AML-193 (cell line): ENCODE measurements around the gene POLRMT.
"Not testable (repeated sequence)": the region's sequence is repeated elsewhere in the genome, so short reads cannot be mapped to it uniquely, and the experiment has no call there.

ENCODE experiments used
- DNase-seq, 2 experiments: peaks; one replicate each; lab custom pipeline; 2025; lab: John Stamatoyannopoulos, UW

The POLRMT gene

DNA sequence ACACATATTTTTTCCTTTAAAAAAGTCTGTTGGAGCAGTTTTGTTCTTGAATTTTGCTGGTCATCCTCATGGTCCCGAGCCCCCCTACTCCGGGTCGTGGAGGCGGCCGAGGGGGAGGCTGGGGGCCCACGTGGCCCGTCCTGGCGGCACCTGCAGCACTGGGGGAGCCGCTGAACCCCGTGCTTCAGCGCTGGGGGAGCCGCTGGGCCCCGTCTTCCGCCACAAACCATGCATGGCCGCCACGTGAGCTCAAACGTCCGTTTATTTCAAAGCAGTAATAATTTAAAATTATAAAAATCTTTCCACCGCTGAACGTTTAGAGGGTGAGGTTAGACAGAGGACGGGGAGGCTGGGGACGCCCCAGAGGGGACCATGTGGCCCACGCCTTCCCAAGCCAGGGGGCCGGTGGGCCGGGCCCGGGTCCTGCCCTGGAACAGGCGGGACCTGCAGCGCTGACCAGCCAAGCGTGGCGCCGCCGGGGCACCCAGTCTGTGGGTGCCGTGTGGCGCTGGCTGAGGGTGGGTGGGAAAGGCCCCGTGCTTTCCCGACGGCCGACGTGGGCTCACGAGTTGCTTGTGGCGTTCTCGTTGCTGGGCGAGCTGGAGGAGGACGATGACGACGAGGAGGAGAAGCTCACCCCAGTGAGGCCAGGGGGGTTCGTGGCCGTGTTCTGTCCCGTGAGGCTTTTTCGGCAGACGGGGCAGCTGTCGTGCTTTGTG is 14.4 kb upstream of the POLRMT start:
- DNase-seq = no peak

DNA sequence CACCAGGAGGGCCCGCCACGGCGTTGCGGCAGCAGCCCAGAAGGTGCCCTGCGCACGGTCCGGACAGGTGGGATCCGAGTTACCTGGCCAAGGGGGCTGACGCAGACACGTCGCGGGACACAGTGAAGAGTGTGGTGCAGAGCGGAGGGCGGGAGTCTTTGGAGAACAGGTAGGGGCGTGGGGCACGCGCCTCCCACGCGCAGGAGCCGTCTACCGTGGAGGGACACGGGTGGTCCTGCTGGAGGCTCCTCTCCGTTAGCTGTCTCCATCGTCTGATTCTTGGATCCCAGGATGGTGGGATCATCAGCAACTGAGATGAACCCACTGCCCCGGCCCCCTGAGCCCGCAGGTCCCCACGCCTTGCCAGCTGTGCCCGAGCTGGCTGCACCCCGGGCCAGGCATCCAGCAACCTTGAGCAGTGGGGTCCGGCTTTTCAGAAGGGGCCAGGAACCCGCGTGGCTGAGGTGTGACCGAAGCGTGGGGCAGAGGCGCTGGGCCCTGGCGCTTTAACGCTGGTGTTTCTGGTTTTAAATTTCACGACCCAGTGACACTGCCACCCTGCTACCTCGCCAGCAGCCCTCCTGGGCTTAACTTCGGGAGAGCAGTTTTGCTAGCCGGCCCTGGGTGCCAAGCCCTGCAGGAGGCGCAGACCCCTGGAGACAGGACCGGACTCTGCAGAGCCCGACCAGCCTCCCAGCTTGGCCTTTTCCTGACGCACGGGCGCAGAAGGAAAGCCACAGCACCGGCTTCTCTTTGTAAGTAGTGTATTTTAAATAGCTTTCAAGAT is 13.6 kb upstream of the POLRMT start:
- no peak for DNase-seq

DNA sequence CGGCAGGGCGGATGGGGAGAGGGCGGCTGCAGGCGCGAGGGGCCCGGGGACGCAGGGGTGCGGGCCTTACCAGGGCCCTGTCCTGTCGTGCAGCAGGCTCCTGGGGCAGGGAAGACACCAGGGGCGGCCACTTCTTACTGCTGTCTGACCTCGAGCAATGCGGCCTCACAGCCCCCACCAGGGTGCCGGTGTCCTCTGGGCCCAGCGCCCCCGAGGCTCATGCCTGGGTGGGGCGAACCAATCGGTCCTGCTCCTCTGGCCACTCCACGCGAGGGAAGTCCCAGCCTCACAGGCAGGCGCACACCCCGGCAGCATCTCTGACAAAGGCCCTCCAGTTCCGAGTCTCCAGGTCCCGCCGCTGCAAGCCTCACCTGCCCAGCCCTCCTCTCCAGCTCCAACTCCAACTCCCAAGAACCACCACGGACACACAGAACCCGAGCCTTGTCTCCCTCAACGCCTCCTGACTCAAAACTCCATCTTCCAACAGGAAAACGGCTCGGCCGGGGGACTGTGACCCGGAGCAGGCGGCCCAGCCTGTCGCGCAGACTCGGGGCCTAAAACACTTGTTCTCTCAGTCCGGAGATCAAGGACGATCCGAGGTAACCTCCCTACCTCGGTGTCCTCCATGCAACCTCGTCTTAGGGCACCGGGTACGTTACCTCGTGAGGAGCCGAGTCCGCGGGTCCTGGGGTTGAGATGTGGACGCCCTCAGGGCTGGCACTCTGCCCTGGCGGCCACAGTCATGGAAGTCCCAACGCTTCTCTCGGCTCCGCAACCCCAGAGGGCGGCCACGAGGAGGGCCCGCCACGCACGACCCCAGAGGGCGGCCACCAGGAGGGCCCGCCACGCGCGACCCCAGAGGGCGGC is 12.8 kb upstream of the POLRMT start:
- DNase-seq = no peak

DNA sequence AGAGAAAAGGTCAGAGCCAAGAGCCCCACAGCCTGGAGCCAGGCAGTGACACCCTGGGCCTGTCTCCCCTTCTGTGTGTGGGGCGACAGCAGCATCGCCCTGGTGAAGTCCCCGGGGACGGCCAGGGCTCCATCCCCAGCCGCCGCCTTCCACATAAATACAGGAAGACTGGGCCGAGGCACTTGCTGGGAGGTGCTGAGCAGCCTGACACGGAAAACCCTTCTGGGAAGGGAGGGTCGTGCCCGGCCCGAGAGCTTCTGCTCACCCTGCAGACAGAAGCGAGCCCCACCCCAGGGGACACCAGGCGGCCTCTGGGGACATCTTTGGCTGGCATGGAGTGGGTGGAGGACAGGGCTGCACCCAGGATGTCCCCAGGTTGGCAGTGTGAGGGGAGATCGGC is 11.5 kb upstream of the POLRMT start:
- DNase-seq = no peak

DNA sequence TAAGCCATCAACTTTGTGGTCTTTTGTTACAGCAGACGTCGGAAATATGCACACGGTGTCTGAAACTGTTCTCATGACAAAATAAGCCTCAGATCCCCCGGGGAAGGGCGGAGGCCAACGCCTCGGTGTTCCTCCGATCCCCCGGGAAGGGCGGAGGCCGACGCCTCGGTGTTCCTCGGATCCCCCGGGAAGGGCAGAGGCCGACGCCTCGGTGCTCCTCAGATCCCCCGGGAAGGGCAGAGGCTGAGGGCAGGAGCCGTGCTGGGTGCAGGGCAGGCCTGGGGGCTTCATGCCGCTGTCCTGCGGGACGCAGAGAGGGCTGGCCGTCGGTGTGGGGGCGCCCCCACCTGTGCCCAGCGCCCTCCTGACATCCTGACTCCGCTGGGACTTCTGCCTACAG is 11.0 kb upstream of the POLRMT start:
- no peak for DNase-seq

DNA sequence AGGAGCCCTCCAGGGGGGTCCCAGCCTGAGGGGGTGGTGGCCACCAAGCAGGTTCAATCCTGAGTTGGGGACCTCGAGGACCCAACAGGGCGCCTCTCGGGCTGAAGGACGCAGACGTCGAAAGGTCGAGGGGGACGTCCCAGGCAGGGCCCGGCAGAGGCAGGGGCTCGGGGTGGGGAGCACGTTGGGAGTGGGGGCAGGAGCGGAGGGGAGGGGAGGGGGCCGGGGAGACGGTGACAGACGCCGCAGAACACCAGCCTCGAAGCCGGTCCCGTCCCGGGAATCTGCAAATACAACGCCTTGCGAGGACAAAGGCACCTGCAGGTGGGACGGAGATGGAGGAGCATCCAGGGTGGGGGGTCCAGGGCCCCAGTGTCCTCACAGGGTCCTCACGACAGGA is 10.4 kb upstream of the POLRMT start:
- no peak for DNase-seq

DNA sequence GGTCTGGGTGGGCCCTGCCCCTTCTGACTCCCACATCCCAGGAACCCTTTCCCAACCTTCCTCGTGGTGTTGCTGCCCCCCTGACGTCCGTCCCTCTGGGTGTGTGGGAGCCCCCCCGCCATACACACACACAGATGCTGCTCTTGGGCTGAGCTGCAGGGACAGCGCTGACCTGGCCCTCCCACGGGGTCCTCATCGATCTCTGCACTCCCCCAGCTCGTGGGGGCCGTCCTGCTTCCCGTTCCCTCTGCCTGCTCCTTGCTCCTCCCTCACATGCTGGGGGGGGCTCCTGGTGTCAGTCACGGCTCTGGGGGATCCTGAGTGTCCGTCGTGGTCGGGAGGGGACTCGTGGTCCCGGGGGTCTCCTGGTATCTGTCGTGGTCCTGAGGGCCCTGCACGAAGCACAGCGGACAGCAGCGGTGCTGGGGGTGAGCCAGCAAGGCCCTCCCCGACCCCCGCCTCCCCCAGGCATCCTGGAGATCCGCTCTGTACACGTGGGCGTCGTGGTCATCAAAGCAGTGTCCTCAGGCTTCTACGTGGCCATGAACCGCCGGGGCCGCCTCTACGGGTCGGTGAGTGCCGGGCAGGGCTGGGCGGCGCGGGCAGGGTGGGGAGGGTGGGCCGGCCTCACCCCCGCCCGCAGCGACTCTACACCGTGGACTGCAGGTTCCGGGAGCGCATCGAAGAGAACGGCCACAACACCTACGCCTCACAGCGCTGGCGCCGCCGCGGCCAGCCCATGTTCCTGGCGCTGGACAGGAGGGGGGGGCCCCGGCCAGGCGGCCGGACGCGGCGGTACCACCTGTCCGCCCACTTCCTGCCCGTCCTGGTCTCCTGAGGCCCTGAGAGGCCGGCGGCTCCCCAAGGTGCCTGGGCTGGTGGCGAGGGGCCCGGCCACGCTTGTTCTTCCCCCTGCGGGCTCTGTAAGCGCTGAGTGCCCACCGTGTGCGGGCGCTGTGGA is 9.7 kb upstream of the POLRMT start:
- DNase-seq = no peak

DNA sequence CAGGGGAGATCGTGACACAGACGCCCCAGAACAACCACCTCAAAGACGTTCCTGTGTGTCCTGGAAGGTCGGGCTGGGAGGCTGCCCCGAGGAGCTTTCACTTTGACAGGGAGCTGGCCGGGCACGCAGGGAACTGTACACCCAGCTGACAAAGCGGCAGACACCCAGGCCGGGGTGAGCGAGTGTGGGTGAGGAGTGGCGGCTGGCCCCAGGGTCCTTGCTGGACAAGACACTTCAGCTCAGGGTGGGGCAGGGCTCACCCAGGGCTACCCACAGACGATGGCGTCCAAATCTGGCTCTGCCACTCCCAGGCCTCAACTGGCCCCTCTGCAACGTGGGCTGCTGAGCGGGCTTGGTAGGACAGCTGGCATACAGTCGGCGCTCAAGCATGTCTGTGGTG is 8.4 kb upstream of the POLRMT start:
- no peak for DNase-seq

DNA sequence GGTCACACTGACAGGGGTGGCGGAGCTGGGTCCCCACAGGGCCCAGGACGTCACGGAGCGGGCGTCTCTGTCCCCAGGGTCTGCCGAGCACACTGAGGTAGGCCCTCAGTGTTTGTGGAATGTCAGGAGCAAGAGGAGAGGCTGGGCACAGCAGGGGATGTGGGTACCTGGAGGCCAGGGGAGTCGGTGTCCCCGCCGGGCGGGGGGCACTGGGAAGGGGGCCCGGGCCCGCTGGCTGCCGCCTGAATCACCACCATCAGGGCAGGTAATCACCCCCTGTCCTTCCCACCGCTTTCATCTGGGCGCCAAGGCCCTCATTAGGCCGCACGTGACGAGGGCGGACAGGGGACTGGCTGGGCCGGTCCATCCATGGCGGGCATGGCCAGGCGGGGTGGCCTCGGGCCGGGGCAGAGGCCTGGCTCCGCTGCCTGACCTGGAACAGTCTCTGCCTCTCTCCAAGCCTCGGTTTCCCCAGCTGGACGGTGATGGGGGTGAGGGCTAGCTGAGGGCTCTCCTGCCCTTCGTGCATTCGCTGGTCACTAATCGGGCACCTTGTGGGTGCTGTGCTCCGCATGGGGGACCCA is 7.4 kb upstream of the POLRMT start:
- DNase-seq = no peak

DNA sequence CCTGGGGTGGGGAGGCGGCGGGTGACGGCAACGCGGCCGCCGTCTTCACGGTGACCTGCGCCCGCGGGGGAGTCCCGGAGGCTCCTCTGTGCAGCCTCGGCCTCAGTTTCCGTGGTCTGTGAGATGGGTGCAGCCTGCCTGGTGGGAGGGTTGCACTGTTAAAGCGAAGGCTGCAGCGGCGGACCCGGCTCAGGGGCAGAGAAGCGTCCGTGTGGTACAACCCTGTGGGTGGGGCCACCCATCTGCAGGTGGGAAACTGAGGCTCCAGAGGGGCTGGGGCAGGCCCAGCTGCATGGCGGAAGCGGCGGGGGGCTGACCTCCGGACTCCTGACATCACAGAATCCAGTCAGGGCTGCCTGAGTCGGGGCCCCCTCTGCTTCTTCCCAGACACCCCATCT is 6.8 kb upstream of the POLRMT start:
- no peak for DNase-seq

DNA sequence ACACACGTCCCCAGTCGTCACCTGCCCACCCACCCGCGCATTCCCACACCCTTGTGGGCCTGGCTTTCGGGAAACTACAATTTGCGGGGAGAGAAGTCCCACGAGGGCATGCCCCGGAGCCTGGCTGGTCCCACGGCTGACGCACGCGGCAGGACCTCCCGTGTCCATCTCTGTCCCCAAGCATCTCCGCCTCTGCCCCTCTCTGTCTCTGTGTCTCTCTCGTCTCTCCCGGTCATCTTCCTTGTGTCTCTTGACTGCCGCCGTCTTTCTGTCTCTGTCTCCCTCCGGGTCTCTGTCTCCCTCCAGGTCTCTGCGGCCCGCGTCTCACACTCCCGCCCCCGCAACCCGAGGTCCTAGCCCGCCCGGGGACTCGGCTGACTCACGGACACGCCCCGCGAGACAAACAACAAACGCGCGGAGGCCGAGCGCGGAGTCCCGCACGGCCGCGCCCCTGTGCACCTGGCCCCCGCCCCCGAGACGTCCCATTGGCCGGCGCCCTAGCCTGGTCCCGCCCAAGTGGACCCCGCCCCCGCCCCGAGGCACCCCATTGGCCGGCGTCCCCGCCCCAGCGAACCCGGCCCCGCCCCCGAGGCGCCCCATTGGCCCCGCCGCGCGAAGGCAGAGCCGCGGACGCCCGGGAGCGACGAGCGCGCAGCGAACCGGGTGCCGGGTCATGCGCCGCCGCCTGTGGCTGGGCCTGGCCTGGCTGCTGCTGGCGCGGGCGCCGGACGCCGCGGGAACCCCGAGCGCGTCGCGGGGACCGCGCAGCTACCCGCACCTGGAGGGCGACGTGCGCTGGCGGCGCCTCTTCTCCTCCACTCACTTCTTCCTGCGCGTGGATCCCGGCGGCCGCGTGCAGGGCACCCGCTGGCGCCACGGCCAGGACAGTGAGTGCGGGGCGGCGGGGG is 6.2 kb upstream of the POLRMT start, which contains the start of gene FGF22:
Gene FGF22, plus strand, starts transcription at position 627 of the 908 bp plus-strand sequence. Its CDS starts 47 bp downstream, at position 674.
- DNase-seq = no peak

DNA sequence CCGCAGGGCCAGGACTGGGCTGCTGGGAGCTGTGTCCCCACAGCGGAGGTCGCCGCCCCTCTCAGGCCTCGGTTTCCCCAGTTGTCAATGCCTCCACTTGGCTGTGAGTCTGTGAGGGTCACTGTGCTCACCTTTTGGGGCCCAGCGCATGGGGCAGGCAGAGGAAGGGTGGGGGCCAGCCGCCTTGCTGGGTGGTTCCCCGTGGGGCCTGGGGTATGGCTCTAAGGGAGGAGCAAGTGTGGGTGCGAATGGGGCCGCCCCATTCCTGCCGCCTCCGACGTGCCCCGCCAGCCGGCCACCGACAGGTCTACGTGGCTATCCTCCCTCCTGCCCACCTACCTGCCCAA is 5.5 kb upstream of the POLRMT start:
- no peak for DNase-seq

DNA sequence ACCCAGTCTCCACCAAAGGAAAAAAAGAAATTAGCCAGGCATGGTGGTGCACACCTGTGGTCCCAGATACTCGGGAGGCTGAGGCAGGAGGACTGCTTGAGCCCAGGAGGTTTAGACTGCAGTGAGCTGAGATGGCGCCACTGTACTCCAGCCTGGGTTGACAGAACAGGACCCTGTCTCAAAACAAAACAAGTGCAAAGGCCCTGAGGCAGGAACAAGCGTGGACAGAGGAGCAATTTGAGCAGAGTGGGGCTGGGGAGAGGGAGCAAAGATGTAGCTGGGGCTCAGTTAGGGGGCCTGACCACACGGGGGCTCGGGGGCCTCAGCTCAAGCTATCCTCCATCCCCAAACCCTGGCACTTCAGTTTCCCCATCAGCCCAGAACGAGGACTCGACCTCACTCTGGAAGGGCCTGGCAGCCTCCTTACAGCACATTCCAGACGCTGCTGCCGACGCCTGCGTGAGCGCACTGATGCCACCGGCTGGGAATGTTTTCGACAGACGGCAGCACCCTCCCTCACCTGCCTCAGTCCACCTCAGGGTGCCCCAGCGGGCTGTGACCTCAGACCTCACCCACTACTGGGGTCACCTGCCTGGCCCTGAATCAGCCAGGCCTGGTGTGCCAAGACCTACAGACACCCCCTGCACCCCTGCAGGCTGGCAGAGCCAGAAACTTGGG is 1.8 kb upstream of the POLRMT start:
- DNase-seq = no peak

DNA sequence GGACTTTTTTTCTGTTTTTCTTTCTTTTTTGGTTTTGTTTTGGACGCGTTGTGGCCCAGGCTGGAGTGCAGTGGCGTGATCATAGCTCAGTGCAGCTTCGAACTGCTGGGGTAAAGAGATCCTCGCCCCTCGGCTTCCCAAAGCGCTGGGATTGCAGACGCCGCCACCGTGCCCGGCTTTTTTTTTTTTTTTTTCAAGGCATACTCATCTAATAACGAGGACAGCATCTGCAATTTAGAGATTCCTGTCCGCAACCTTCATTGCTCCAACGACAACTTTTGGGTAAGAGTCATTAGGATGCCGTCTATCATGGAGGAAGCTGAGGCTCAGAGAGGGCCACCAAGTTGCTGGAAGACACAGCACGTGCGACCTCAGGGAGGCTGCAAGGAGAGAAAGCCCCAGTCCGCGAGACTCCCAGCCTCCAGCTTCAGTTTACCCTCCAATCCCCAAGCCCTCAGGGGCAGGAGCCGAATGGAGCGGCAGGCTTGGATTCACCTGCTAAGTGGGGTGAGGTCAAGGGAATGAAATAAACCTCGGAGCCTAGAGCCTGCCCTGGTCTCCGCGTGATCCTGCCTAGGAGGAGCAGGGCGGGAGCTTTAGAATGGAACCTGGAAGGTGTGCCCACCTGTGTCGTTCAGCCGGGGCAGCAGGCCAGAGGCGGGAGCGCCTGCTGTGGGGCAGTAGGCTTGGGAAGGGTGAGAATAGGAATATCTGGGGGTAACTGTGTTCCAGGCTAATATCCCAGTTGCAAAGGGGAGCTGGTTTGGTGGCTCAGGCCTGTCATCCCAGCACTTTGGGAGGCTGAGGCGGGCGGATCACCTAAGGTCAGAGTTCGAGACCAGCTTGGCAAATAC is 676 bp upstream of the POLRMT start:
- DNase-seq = no peak

DNA sequence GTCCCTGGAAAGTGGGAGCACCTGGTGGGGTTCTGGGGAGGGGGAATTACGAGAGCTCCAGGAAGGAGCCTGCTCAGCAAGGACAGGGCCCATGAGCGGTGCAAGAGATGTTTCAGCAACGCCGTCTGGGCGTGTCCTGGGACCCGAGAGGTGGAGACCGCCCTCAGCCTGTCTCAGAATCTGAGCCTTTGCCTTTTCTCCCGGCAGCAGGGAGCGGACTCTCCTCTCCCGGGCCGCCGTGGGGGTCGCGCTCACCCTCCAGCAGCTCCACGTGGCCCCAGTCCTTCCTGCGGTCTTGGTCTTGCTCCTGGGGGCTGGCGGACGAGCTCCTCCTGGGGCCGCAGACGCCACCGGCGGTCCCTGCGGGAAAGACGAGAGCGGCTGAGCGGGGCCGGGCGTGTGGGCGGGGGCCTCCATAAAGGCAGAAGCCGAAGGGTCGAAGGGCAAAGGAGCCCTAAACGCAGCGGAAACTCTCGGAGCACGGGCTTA is 714 bp downstream of the POLRMT start:
- DNase-seq = peak; percentile 25 to 28

DNA sequence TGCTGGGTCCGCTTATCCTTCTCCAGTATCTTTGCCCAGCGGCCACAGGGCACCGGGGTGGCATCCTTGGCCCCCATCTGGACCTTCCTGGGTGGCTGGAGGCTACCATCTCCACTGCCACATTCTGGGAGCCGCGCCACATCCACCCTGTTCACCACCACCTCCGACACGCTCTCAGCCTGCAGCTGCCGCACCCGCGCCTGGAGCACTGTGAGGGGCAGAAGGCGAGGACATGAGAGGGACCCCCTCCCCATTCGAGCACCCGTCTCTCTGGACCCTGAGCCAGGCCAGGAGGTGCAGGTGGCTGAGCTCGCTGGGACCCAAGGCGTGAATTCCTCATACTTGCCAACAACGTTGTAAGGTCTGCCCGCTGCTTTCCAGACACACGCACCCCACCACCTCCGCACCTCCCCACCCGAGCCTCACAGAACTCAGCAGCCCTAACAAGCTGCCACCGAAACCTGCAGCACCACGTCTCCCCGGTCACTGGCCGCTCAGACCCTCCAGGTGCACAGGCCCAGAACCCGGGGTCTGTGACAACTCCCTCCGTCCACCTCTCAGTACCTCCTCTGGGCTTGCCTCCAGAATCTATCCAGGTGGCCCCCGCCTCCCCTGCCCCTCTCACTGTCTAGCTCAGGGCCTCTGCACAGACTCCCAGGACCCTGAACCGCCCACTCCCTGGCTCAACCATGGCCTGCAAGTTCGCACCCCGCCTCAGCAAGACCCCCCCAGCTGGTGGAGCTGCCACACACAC is 3.2 kb downstream of the POLRMT start:
- DNase-seq = no peak

DNA sequence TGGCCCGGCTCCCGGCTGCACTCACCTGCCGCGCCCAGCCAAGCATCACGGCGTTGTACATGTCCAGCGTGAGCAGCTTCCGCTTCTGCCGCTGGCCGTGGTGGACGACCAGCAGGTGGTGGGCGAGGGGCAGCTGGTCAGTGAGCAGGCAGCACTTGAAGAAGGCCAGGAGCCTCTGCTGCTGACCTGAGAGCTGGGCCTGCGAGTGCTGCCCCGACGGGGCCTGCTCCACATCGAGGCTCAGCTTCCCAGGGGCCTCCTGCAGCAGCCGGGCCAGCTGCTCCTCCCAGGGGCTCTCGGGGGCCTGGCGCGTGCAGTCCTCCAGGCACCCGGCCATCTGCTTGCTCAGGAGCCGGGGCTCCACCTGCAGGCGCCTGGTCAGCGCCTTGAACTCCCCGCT is 3.8 kb downstream of the POLRMT start:
- not testable (repeated sequence) for DNase-seq

DNA sequence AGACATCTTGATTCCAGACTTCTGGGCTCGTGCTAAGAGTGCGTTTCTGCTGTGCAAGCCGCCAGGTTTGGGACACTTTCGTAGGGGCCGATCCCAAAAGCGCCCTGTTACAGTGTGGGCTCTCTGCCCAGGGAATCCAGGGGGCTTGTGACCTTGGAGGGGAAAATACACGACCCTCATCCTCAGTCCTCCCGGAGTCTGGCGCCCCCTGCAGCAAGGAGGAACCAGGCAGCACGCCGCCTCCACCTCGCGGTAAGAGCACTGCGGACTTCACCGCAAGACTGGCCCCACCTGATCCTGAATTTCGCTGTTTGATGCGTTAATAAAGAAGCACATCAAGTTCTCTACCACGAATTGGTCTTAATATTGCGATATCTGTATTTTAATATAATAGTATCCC is 5.2 kb downstream of the POLRMT start:
- no peak for DNase-seq
